Amygdala (tissue), 56 donors: ENCODE measurements around the gene HOMER2.
"Not testable (repeated sequence)": the region's sequence is repeated elsewhere in the genome, so short reads cannot be mapped to it uniquely, and the experiment has no call there.

Experiments
- DNase-seq, 56 donors: peaks; one replicate each; lab custom pipeline; 2025; lab: John Stamatoyannopoulos, UW

The HOMER2 gene

DNA sequence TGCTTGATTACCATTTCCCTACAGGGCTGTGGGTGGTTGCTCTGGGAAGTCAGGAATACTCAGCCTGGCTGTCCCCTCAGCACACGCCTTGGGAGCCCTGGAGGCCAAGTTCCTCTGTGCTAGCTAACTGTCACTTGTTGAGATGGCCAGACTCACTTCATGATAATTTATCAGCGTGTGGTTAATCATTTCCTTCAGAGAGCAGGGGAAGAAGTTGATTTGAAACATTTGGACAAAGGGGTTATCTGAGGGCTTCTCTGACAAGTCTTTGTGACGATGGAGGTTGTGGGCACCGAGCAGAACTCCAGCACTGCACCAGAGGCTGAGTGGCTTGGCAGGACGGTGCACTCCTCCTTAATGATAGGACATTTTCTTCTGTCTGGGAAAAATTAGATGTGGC is 81.2 kb downstream of the HOMER2 start:
- no peak for DNase-seq

DNA sequence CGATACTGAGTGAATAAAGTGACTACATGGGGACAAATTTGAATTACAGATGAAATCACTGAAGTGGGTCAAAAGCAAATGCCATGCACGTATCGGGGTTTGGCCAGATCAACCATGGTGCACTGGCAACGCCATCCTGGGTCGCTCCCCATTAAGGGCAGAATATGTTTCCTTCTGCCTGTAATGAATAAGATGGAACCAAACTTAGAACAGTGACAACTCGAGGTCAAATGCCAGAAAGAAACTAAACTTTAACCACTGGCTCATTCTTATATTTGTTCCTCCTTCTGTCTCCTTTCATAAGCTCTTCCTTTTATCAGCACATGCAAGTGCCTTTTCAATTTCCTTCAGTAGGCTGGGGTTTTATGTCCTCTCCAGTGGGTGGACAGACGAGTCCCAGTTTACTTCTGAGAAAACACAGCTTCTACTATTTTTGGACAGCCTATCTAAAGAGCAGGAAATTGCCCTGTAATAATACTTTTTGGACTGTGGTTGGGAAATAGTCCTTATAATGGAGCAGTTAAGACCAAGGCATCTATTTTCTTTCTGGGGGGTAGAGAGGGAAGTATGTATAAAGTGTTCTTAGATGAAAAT is 81.7 kb downstream of the HOMER2 start:
- DNase-seq: no peak

DNA sequence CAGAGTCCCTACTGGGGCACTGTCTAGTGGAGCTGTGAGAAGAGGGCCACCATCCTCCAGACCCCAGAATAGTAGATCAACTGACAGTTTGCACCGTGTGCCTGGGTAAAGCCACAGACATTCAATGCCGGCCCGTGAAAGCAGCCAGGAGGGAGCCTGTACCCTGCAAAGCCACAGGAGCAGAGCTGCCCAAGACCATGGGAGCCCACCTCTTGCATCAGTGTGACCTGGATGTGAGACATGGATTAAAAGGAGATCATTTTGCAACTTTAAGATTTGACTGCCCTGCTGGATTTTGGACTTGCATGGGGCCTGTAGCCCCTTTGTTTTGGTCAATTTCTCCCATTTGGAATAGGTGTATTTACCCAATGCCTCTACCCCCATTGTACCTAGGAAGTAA is 86.5 kb downstream of the HOMER2 start:
- not testable (repeated sequence) for DNase-seq

DNA sequence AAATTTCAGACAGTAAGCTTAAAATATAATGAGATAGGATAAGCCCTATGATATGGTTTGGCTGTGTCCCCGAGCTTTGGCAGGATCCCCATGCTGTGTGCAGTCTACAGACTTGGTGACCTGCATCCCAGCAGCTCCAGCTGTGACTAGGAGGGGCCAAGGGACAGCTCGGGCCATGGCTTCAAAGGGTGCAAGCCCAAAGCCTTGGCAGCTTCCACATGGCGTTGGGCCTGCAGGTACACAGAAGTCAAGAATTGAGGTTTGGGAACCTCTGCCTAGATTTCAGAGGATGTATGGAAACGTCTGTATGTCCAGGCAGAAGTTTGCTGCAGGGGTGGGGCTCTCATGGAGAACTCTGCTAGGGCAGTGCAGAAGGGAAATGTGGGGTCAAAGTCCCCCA is 86.9 kb downstream of the HOMER2 start:
- DNase-seq: not testable (repeated sequence)

DNA sequence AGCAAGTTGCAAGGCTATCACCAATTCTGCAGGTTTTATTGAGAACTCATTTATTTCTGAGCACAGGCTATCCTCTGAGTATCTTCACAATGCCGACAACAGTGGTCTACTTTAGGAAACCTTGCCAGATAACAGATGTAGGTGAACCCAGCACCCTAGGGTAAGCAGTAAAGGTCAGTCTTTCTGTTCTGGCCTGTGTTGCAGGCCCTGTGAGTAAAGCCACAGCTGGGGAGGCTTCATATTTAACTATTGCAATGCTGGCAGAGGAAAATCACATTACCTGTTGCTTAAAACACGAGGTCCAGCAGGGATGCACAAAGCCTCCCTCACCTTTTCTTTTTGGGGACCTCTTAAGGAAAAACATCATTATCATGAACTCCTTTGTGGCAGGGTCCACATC is 87.6 kb downstream of the HOMER2 start:
- DNase-seq: no peak

DNA sequence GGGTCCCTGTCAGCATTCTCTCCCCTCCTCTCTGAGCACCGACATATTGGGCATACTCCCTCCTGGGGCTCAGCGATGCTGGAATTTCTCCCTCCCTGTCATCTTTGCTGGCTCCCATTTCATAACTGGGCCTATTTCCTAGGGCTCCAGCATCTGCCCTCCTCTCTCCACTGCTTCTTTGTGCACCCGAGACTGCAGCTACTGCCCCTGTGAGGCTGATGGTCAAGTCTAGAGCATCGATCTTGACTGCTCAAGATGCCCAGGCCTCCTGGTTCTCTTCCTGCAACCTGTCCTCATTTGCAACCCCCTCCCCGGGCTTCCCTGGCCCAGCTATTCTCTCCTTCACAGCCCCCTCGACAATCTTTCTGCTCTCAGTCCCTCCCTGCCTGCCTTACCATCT is 89.6 kb downstream of the HOMER2 start:
- DNase-seq: no peak

DNA sequence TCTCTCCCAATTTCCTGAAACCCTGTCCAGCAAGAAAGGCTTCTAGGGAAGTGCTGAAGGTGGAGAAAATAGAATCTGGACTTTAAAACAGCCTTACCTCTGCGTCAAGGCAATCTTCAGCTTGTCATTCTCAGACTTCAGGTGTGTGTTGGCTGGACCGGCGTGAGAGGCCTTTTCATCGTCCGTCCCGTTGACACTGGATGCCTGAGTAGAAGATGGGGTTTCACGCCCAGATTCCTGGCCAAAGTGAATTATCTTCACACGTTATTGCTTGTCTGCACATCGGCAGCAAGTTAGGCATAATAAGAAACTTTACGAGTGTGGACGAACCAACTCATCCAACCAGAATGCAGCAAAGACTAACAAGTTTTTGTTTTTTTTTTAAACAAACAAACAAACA is 93.6 kb downstream of the HOMER2 start:
- no peak for DNase-seq

DNA sequence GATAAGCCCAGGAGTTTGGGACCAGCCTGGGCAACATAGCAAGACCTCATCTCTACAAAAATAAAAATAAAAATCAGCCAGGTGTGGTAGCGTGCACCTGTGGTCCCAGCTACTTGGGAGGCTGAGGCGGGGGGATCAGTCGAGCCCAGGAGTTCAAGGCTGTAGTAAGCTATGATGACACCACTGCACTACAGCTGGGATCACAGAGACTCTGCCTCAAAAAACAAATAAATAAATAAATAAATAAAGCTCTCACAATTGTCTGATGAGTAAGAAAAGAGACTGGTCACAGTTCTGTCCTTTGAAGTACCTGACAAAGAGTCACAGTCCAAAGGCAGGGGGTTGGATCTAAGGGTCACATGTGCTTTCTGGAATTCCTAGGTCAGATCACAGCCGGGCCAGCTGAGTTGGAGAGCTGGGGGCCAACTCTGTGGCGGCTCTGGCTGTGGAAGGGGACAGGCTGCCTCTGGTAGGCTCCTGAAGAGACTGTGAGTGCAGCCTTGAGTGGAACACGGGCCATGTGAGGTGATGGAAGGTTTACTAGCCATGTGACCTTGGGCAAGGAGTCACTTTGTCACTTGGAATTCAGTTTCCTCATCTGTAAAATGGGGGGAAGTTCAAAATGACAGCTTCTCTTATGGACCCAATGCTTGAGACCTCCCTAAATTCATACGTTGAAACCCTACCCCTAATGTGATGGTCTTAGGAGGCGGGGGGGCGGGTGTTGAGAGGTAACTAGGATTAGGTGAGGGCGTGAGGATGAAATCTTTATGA is 95.9 kb downstream of the HOMER2 start:
- DNase-seq: no peak

DNA sequence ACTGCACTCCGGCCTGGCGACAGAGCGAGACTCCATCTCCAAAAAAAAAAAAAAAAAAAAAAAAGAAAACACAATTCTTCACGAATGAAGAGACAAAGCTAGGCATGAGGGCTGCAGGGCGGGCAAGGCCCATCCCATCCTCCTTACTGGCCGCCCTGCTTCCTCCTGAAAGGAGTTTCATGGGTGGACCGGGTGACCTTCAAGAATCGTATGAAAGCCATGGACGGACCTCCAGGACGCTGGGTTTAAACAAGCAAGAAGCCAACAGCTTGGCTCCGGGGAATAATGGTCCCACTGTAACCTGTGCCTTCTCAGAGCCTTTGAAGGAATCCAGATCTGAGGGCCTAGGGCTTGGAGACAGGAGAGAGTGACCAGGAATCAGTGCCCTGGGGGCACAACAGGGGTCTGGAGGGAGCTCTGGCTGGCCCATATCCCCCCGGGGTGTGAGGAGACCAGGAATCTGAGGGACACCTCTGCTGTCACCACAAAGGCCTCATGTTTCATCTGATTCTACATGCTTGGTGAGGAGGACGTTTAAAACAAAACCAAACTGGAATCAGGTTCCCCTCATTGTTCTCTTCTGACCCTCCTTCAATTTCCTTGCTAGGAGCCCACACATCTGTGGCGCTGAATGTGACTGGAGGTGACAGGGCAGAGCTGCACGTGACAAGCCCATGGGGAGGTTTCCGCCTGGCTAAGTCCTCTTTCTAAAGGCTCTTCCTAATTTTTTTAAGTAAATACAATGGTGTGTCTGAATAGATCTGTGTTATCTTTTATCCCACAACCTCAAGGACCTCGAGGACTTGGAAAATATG is 97.0 kb downstream of the HOMER2 start:
- no peak for DNase-seq

DNA sequence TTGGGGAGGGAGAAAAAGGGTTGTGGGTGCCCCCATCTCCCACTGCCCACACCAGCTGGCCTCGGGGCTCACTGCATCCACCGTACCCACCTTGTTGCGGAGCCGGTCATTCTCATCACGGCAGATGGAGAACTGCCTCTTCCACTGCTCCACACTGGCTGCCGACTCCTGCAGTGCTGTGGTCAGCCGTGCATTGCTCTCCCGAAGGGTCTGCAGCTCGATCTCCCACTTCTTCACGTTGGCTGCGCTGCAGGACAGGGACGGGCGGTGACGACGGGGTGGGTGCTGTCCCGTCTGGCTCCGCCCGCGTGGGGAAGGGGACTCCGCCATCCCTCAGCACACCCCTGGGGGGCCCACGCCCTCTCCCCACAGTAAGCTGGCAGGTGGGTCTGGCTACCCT is 98.0 kb downstream of the HOMER2 start:
- DNase-seq: no peak

DNA sequence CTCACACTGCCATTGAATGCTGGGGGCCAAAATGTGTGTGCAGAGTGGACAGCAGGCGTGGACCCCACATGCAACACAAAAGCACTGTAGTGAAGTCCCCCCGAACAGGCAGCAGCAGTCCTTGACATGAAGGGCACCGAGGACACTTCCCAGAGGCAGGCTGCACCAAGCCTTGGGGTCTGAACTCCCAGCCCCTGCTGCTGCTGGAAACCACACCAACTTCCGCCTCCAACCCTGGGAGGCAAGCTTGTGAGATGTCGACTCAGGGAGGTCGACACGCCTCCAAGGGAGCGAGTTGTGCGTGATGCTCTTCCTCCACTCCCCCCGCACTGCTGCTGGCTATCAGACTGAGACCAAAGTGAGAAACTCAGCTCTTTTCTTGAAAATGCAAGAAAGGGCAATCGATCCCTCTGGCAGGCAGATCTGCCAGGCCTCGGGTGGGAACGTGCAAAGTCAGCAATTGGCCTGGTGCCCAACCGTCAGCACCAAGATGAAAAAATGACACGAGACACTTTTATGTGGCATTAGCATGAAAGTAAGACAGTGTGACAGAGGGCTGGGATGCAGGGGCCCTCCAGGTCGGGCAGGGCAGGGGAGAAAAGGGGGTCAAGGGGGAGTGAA is 99.5 kb downstream of the HOMER2 start:
- DNase-seq: peak in 1 of 56 donors; percentile 1

DNA sequence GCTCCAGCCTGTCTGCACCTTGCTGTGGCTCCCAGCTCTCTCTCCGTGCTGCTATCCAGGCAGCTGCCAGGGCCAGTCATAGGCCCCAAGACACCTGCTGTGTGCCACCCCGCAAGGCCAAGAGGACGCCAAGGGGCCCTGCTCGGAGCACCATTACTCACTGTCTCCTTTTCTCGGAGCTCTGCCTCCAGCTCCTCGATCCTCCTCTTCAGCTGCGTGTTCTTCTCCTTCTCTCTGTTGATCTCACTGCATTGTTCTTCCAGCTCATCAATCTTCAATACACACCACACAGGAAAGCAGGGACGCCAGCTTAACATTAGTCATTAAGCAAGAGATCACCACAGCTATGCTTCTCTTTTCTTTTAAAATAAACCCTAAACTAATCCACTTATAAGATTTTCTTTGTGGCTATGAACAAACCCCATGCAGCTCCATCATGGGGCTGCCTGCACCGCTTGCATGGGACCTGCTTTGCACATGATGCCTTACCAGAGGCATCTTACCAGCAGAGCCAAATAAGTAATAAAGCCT is 100.5 kb downstream of the HOMER2 start:
- DNase-seq: no peak

DNA sequence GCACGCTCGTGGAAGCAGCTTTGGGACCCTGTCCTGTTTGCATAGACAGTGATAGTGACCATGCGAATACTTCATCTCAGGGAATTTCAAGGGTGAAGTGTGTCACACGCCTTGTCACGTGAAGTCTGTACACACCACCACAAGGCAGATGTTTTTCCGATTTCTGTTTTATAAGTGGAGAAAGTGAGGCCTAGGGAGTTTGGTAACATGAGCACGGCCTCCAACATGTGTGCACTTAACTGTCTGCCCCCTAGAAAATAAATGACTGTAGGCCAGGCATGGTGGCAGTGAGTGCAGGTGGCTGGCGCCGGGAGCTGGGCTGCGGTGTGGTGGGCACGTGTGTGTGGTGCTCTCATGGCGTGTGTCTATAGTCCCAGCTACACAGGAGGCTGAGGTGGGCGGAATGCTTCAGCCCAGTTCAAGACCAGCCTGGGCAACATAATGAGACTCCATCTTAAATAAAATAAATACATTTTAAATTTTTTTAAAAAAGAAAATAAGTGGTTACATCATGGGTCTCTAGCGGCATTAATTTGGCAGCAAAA is 101.1 kb downstream of the HOMER2 start:
- DNase-seq: no peak

DNA sequence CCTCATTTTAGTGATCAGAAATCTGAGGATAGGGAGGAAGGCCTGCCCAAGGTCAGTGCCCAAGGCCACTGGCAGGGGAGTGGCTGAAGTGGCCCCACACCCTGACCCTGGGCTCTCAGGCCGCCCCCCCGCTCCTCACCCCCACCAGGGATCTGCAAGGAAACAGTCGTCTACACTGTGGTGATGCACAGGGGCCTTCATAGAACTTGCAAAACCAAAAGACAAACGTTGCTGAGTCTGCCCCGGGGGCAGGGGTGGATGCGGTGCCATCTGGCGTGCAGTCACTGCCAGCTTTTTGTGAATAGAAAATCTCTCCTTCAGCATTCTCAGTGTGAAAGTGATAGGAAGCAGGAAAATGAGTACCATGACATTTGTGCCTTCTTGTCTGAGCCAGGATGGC is 101.8 kb downstream of the HOMER2 start:
- peak in 2 of 56 donors; percentile 4 to 23 for DNase-seq

DNA sequence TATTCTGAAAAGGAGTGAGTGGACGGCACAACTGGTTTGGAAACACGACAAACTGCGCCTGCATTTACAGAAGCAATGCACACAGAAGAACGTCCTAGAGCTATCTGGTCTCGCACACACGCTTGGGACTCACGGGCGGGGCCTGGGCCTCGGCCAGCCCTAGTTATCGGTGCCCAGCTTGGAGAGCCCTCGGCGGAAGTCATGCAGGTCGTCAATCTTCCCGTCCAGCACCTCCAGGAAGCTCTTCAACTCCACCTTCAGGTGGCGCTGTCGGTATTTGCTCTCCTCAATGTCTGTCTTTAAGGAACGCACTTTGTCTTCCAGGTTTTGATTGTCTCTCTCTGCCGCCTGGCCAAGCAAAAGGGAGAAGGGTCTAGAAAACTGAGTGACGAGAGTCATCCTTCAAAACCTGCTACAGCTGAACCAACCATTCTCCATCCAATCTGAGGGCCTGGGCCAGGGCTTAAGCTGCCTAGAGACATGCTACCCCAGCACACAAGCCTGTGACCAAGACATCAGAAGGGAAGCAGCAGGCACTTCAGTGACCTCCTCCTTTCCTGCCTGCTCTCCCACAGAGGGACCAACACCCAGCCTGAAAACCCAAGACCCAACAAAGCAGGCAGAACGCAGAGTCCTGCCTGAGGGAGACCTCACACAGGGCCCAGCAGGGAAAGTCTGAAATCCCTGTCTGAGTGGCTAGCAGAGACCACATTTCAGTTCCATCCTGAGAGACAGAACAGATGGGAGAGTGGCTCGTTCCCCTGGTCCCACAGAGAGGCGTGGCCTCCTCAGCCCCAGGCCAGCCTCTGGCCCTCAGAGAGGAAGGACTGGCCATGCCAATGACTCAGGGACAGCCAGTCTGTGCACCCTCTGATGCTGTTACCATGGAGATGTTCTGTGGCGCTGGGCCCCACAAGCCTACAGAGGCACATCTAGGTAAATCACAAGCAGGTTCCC is 102.7 kb downstream of the HOMER2 start:
- DNase-seq: peak in 25 of 56 donors; percentile 7 to 56 (median 21)

DNA sequence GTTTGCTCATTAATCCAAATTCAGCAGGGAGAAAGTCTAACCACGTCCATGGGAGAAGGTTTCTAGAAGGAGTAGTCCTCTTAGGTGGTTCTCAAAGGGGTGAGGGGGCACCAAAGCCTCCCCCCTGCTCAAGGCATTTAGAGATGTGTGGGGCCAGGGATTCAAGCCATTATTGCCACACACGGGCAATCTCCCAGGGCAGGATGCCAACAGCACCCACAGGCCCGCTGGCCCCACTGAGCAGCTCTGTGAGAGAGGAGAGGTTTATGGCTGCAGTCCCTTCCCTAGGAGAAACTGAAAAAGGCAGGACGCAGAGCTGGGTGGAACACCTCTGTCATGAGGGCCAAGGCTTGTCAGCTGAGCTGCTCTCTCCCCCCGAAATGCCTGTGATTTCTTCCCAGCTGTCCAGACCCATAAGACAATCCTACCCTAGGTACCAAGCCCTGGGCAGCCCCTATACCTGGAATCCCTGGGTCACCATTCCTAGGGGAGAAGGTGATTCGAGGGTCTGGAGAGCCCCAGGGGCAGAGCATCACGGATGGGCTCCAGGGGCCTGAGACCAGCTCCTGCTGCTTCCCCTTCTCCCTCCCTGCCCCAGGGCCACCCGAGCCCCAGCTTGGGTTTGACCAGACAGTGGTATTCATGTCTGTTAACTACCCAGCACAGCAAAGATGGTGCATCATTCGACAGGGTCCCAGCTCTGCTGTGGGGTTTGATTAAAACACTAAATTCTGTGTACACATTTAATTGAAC is 104.1 kb downstream of the HOMER2 start:
- no peak for DNase-seq

DNA sequence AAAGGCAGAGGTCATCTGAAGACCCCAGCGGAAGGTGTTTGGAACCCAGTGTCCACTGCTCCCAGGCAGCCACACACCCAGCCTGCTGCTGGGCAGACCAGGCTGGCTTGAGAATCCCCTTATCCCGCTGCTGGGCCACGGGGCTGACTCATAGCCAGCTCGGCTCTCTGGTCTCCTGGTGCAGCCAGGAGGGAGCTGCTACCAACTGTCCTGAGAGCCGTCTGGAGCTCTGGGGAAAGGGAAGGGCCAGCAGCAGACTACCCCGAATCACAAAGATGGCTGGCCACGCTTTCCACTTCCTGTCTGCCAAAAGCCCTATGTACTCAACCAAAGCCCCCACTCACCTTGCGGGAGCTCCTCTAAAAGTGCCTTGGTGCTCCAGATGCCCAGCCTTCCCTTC is 104.8 kb downstream of the HOMER2 start:
- DNase-seq: no peak

DNA sequence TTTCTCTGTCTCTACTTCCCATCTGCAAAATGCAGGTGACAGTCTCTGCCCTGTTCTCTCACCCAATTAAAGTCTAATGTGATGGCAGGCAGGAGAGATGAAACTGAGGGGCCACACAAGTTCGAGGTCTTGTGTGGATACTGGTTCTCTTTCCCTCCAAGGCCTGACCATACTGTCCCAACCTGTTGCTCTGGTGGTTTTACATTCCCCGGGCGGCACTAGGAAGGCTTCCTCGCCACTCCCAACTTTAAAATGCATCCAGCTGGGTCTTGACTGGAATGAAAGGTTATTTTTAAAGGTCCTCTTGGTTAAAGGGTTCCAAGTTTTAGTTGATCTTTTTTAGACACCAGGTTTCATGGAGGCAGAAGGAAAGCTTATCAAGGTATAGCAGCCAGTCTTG is 105.9 kb downstream of the HOMER2 start:
- no peak for DNase-seq

DNA sequence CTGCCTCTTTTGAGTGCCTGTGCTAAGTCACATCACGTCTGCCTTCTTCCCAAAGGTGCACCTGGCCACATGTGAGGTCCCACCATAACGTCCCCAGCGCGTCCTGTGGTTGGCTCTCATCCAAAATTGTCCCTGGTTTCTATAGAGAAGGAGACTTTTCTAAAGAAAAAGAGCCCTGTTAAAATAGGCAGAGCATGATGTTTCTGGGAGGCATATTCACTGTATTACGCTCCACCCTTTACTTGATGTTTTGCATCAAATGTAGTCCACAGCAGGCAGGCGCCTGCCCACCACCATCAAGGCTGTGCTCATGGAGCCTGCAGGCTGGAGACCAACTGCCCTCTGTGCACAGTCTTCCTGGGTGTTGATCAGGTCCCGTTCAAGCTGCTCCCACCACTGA is 106.8 kb downstream of the HOMER2 start:
- no peak for DNase-seq
